Skeletal muscle tissue (tissue), 4 donors: ENCODE measurements around the gene SPINK13. TPM values are rescaled to one million over a fixed set of nuclear protein-coding genes. Genes with fewer than 3 reads are reported as not detected.

Source experiments
- H3K27ac ChIP-seq: one replicate; pipeline ENCODE4 v1.7.0; 2013; ENCODE audit warnings: mild to moderate bottlenecking, low read depth, low read length, inconsistent platforms
- H3K27me3 ChIP-seq, 3 donors: one replicate each; pipeline ENCODE4 v1.7.0; 2013; ENCODE audit warnings: low read length in 3 of 3; ENCODE audit not compliant: control insufficient read depth in 3 of 3, insufficient read depth in 3 of 3
- H3K36me3 ChIP-seq, 3 donors: one replicate each; pipeline ENCODE4 v1.7.0; 2013; ENCODE audit warnings: low read length in 3 of 3; ENCODE audit not compliant: control insufficient read depth in 3 of 3, insufficient read depth in 3 of 3
- H3K4me1 ChIP-seq, 3 donors: one replicate each; pipeline ENCODE4 v1.7.0; 2013; ENCODE audit warnings: low read length in 3 of 3, mild to moderate bottlenecking in 3 of 3; ENCODE audit not compliant: control insufficient read depth in 3 of 3, insufficient read depth in 3 of 3
- H3K4me3 ChIP-seq, 3 donors: one replicate each; pipeline ENCODE4 v1.7.0; 2013; ENCODE audit warnings: low read length in 3 of 3
- H3K9ac ChIP-seq, 3 donors: one replicate each; pipeline ENCODE4 v1.7.0; 2013; ENCODE audit warnings: low read length in 3 of 3, mild to moderate bottlenecking in 3 of 3, moderate library complexity in 2 of 3, low read depth in 1 of 3
- H3K9me3 ChIP-seq, 3 donors: one replicate each; pipeline ENCODE4 v1.7.0; 2013; ENCODE audit warnings: low read length in 3 of 3; ENCODE audit not compliant: control insufficient read depth in 3 of 3
- total RNA-seq: library from RNA; depleted of rRNA; stranded (reverse); fragments of >200 nt; gene quantifications from one replicate; pipeline ENCODE4 v1.2.3, GENCODE V29; 2014
- donor health status: Osteomylitis.

The SPINK13 gene, protein sequence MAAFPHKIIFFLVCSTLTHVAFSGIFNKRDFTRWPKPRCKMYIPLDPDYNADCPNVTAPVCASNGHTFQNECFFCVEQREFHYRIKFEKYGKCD
- not detected for total RNA-seq

DNA sequence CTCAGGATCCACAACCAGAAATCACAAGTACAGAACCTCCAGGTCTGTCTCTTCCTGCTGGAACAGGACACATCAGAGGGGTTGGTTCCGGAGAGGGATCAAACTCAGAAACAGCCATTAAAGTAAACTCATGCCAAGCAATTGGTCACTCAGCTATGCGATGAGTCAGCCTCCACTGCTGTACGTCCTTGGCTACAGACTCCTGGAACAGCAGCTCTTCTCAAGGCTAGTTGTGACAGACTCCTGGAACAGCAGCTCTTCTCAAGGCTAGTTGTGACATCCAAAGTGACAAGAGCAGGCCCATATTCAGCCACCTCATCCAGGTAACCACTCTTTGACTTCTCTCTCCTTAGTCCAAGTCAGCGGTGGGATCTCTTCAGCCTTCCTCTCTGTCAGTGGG lies at the start of gene SPINK13:
Gene SPINK13 (plus strand): TSS at position 229 of the 400 bp plus-strand sequence. CDS start 1,279 bp downstream, outside the sequence.
- Histone ChIP-seq H3K4me1 (no peaks in the 10 kb centered on the region), H3K36me3 (no peaks in the 10 kb centered on the region), H3K27ac (no peak within 1 kb of the TSS), H3K9ac (no peak within 1 kb of the TSS), H3K27me3 (no peaks in the 10 kb centered on the region), H3K9me3 (no peaks in the 10 kb centered on the region), H3K4me3 (no peak within 1 kb of the TSS)

DNA sequence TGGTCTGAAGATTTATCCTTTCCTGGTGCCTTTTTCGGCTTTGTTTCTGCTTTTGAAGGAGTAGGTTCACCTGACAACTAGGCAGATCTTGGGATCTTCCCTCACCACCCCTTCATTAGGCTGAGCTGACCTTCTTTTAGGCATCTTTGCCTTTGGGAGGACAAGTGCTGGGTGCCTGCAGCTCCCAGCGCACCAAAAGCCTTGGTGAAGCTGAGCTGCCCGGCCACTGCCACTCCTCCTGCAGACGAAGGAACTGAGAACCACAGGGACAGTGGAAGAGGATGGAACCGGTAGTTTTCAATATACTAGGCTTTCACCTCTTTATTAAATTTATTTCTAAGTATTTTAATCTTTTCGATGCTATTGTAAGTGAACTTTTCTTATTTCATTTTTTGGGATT lies 47.1 kb upstream of the SPINK13 start:
- H3K4me1 ChIP-seq = no peaks in the 10 kb centered on the region
- no peak overlapping the region for H3K27ac ChIP-seq
- no peak overlapping the region for H3K9ac ChIP-seq
- no peaks in the 10 kb centered on the region for H3K27me3 ChIP-seq
- H3K9me3 ChIP-seq = no peaks in the 10 kb centered on the region
- no peak overlapping the region for H3K4me3 ChIP-seq
- H3K36me3 ChIP-seq = no peaks in the 10 kb centered on the region

DNA sequence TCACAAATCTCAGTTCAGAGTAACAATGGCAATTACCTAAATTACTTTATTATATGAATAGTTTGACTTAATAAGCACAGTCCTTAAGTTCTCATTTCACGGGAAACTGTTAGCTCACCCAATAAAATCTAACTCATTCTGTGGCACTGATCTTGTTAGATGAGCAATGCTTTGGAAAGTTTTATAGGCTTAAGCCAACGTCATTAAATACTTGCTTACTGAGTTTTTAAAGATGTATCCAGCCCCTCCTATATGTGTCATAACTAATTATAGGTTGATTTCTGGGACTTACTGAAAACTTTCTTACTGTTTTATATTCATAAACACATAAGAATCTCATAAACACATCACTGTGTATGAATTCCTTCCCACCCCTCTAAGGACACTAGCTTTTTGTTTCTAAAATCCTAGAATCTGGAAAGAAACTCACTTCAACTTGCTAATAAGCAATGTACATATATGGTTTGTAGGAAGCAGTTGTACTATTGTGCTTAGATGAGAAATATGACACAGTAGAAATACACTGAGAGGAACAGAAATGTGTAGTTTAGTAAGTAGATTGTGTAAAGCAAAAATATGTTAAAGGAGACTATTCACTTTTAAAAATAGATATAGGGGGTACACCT lies 44.4 kb upstream of the SPINK13 start:
- no peaks in the 10 kb centered on the region for H3K27me3 ChIP-seq
- H3K27ac ChIP-seq = no peak overlapping the region
- H3K4me3 ChIP-seq = no peak overlapping the region
- H3K4me1 ChIP-seq = no peaks in the 10 kb centered on the region
- H3K9me3 ChIP-seq = no peaks in the 10 kb centered on the region
- no peaks in the 10 kb centered on the region for H3K36me3 ChIP-seq
- H3K9ac ChIP-seq = no peak overlapping the region

DNA sequence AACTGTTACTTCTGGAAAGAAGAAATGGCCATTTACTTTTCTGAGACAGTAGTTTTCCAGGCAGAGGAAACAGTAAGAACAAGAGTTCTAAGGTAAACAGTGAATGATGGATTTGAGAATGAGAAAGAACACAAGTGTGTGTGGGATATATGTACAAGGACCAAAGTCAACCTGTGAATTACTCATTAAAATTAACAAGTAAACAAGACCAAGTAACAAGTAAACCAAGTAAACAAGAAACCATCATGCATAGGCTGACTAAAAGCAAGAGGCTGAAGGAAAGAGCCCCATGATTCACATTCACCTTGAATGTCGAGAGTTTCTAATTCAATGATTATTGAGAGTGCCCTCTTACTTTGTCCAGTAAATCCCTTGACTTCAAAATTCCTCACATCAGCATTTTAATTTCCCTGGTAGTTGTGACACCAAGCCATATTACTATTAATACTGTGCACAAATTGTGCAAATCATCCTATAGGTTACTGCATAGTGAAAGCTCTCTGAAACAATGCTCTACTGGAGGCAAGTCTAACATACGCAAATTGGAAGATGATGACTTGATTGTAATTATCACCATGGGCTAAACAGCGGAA lies 40.1 kb upstream of the SPINK13 start:
- Histone ChIP-seq H3K9me3 (no peaks in the 10 kb centered on the region), H3K27me3 (no peaks in the 10 kb centered on the region), H3K27ac (no peak overlapping the region), H3K9ac (no peak overlapping the region), H3K36me3 (no peaks in the 10 kb centered on the region), H3K4me3 (no peak overlapping the region), H3K4me1 (no peaks in the 10 kb centered on the region)

DNA sequence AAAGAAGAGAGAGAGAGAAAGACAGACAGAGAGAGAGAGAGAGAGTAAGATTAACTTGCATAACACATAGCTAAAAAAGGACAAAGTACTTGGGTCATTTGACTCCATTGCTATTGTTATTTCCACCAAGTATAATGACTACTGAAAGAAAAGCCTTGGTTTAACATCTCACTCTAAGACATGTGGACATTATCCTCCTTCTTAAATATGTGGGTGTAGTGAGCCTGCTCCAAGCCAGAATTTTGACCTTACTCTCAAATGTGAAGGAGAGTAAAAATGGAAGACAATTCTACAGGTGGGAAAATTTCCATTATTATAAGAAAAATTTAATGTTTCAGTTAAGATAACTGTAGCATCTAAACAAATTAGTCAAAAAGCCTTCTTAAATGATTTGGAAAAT lies 38.8 kb upstream of the SPINK13 start:
- H3K27me3 ChIP-seq = no peaks in the 10 kb centered on the region
- no peaks in the 10 kb centered on the region for H3K4me1 ChIP-seq
- H3K36me3 ChIP-seq = no peaks in the 10 kb centered on the region
- H3K9me3 ChIP-seq = no peaks in the 10 kb centered on the region
- no peak overlapping the region for H3K9ac ChIP-seq
- H3K27ac ChIP-seq = no peak overlapping the region
- no peak overlapping the region for H3K4me3 ChIP-seq

DNA sequence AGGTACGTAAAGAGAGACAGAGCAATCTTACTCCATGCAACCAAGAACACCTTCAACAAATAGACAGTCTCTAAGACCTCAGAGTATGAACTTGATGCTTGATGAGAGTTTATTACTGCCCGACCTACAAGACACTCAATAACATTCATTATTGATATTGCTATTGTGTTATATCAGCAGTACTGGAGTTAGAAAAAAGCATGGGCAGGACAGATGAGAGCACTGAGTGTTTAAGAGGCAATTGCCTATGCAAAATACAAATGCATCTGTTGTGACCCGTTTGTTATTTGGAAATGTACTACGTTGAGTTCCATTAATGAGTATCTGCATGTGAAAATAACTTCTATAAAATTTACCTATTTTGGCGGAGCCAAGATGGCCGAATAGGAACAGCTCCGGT lies 38.4 kb upstream of the SPINK13 start:
- H3K4me3 ChIP-seq = no peak overlapping the region
- H3K27me3 ChIP-seq = no peaks in the 10 kb centered on the region
- H3K36me3 ChIP-seq = no peaks in the 10 kb centered on the region

DNA sequence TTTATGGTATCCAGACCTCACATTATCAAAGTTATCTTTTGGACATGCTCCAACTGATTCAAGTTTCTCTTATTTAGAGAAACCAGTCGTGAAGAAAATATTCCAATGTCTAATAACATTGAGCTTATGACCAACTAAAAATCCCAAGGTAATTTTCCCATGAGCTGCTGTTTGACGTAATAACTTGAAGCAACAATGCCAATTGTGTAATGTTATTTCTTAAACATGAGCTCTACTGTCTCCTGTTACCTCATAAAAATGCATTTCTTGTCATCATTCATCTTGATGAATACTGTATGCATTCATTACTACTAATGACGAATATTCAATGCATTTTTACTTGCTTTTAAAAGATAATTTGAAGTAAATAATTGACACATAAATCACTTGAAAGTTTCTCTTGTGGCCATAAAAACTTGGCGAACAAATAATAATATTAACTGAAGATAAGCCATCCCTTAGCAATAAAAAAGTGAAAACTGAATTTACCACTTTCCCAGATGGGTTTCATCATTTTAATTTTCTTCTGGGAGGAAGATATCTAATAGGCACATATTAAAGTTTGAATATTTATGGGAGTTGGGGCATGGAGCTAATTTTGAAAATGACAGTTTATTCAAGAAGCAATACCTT lies 30.7 kb upstream of the SPINK13 start:
- H3K36me3 ChIP-seq = no peaks in the 10 kb centered on the region
- H3K9ac ChIP-seq = no peak overlapping the region
- H3K9me3 ChIP-seq = no peaks in the 10 kb centered on the region
- H3K27ac ChIP-seq = no peak overlapping the region
- no peak overlapping the region for H3K4me3 ChIP-seq
- no peaks in the 10 kb centered on the region for H3K4me1 ChIP-seq
- no peaks in the 10 kb centered on the region for H3K27me3 ChIP-seq

More for the DNA sequence above, 38.4 kb upstream of the SPINK13 start:
- H3K4me1 ChIP-seq = no peaks in the 10 kb centered on the region
- H3K9me3 ChIP-seq = no peaks in the 10 kb centered on the region
- no peak overlapping the region for H3K9ac ChIP-seq
- H3K27ac ChIP-seq = no peak overlapping the region

DNA sequence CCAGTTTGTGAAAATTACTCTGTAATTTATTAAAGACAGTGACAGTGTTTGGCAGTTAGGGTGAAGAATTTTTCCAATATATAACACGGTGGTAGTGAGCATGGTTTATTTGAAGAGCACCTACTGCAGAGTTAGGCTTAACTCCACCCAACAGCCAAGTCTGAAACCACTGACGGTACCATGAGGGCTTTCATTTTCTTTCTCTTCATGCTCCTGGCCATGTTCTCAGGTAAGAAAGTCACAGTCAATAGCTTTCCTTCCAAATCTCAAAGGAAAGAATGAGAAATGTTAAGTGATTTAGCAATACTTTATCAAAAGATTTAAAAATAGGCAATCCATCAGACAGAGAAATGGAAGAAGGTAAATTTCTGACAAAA lies 30.2 kb upstream of the SPINK13 start, which contains the start of gene MARCOL:
Gene MARCOL (plus strand): TSS at position 108 of the 377 bp plus-strand sequence. CDS start 73 bp downstream, at position 181.
- no peaks in the 10 kb centered on the region for H3K36me3 ChIP-seq
- no peaks in the 10 kb centered on the region for H3K9me3 ChIP-seq
- no peak within 1 kb of the TSS for H3K4me3 ChIP-seq
- no peaks in the 10 kb centered on the region for H3K27me3 ChIP-seq
- no peak within 1 kb of the TSS for H3K9ac ChIP-seq
- H3K4me1 ChIP-seq = no peaks in the 10 kb centered on the region
- H3K27ac ChIP-seq = no peak within 1 kb of the TSS

DNA sequence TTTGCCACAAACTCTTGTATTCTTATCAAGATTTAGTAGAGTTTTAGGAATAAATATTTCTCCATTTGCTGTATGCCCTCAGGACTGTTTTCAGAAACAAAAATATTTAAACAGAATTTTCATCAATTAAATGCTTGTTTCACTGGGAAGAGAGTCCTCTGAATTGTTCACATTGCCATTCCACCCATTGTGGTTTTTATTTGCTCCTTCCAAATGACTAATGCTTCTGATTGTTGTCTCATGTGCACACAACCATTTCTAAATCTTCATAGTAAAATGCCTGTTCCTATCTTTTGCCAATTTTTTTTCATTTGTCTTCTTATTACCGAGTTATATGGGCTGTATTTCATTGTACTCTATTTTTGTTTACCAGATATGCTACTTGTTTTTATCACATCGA lies 19.7 kb upstream of the SPINK13 start:
- H3K4me1 ChIP-seq = no peaks in the 10 kb centered on the region
- no peaks in the 10 kb centered on the region for H3K36me3 ChIP-seq
- H3K4me3 ChIP-seq = no peak overlapping the region
- H3K9ac ChIP-seq = no peak overlapping the region
- H3K27ac ChIP-seq = no peak overlapping the region
- no peaks in the 10 kb centered on the region for H3K9me3 ChIP-seq
- no peaks in the 10 kb centered on the region for H3K27me3 ChIP-seq

DNA sequence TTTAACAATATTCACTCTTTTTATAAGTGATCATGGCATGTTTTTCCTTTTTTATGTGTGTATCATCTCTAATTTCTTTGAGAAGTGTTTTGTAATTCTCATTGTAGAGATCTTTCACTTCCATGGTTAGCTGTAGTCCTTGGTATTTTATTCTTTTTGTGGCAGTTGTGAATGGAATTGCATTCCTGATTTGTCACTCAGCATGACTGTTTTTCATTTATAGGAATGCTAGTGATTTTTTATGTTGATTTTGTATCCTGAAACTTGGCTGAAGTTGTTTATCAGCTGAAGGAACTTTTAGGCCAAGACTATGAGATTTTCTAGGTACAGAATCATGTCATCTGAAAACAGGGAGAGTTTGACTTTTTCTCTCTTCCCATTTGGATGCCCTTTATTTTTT lies 13.1 kb upstream of the SPINK13 start:
- Histone ChIP-seq H3K4me1 (no peaks in the 10 kb centered on the region), H3K36me3 (no peaks in the 10 kb centered on the region), H3K9ac (no peak overlapping the region), H3K27ac (no peak overlapping the region), H3K9me3 (peaks cover 0 to 9% (median 2%) of the 10 kb centered on the region in 3 donors), H3K4me3 (no peak overlapping the region), H3K27me3 (no peaks in the 10 kb centered on the region)
